GM21529 (cell line): ENCODE results near the gene CH25H.

Source experiments
- ATAC-seq: cut with Tn5 transposase; IDR thresholded peaks from one replicate; pipeline ENCODE4 v1.9.1; 2021; ENCODE audit not compliant: unreplicated experiment

Gene CH25H

DNA sequence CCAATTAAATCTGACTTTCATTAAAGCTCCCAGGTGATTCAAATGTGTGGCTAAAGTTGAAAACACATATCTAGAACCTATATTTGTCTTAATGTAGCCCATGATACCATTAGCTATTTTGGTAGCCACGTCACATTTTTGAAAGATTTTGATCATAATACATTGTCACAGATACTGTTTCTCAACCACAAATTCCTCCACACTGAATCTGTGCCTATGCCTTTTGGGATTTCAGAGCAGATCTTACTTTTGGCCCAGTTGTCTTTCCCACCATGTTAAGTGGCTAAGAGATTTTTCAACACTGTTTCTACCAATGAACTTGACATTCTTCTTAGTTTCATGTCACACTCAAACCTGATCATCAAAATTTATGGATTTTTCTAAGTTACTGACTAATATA, 47.4 kb downstream of the CH25H start:
- no peak for ATAC-seq

DNA sequence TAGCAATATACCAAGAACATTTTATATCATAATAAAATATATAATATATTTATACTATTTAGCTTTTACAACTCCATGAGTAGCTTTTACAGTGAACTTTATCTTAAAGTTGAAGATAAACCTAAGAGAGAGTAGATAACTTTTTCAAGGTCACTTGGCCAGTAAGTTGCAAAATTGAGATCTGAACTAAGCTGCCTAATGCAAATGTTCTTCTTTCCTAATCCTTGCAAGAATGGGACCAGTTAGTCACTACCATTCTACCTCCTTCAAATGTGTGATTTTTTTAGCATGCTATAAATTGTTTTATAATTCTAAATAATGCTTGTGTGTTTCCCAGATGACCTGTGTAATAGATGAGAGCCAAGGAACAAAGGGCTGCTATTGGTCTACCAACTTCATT, 47.8 kb downstream of the CH25H start:
- ATAC-seq: no peak

GRCh38 chr10:89158446-89158845, 48.7 kb downstream of the CH25H start:
- no peak for ATAC-seq

GRCh38 chr10:89156161-89156835, 50.8 kb downstream of the CH25H start:
- ATAC-seq: no peak
